CD4-positive, alpha-beta T cell (primary cell): Measurements from ENCODE around the gene PDZD4. TPM values are rescaled to one million over a fixed set of nuclear protein-coding genes. Genes with fewer than 3 reads are reported as not detected.

ENCODE experiments used
- ATAC-seq: fragments of 200-7000 bp; cut with Tn5 transposase; one replicate; pipeline ENCODE4 v1.10.0; 2022; ENCODE audit warnings: mild to moderate bottlenecking; ENCODE audit not compliant: poor library complexity
- CTCF ChIA-PET: fragments of 350-600 bp; sonication (Branson Sonifier 250); formaldehyde crosslinking; loops from one replicate; lab custom pipeline; 2021; ENCODE audit warnings: antibody characterized with exemption, inconsistent platforms; lab: Charles Lee
- POLR2A ChIA-PET: fragments of 350-600 bp; sonication (Branson Sonifier 250); formaldehyde crosslinking; loops from one replicate; lab custom pipeline; 2021; ENCODE audit warnings: antibody characterized with exemption, inconsistent platforms; lab: Charles Lee
- DNase-seq, 14 experiments: peaks; one replicate each; pipeline ENCODE4 v3.0.0-alpha.2; 2013 to 2020; ENCODE audit warnings: mixed read lengths in 2 of 14
- H3K27ac ChIP-seq, 2 donors: one replicate each; pipeline versions ENCODE4 v1.5.1 to v1.7.0; 2013; ENCODE audit warnings: low read length in 2 of 2, low read depth in 1 of 2, mild to moderate bottlenecking in 1 of 2
- H3K27me3 ChIP-seq, 2 experiments: 1 replicate in 1 of 2; 2 replicates in 1 of 2; pipeline versions ENCODE4 v1.6.1 to v1.7.0; 2013; ENCODE audit warnings: low read length in 2 of 2, control low read depth in 1 of 2, mild to moderate bottlenecking in 1 of 2, moderate library complexity in 1 of 2; ENCODE audit not compliant: insufficient read depth in 2 of 2, control insufficient read depth in 1 of 2
- H3K36me3 ChIP-seq: one replicate; pipeline ENCODE4 v1.6.1; 2013; ENCODE audit warnings: low read length, control low read depth; ENCODE audit not compliant: insufficient read depth
- H3K4me1 ChIP-seq: one replicate; pipeline ENCODE4 v1.6.1; 2013; ENCODE audit warnings: low read length, control low read depth; ENCODE audit not compliant: insufficient read depth
- H3K4me3 ChIP-seq: one replicate; pipeline ENCODE4 v1.5.1; 2013; ENCODE audit warnings: mild to moderate bottlenecking, low read length, moderate library complexity
- H3K9me3 ChIP-seq, 2 experiments: 1 replicate in 1 of 2; 2 replicates in 1 of 2; pipeline versions ENCODE4 v1.6.1 to v1.7.0; 2013; ENCODE audit warnings: low read length in 2 of 2, mild to moderate bottlenecking in 2 of 2, control low read depth in 1 of 2, moderate library complexity in 1 of 2; ENCODE audit not compliant: control insufficient read depth in 1 of 2, insufficient read depth in 1 of 2
- H3K27ac Mint-ChIP-seq: one replicate; pipeline ENCODE4 v1.8.0; 2020; ENCODE audit warnings: mixed read lengths
- H3K27me3 Mint-ChIP-seq: one replicate; pipeline ENCODE4 v1.8.0; 2021; ENCODE audit warnings: mixed read lengths
- H3K36me3 Mint-ChIP-seq: one replicate; pipeline ENCODE4 v1.8.0; 2021; ENCODE audit warnings: low read depth, mixed read lengths
- H3K4me1 Mint-ChIP-seq: one replicate; pipeline ENCODE4 v1.8.0; 2021; ENCODE audit warnings: low read depth, mixed read lengths
- H3K4me3 Mint-ChIP-seq: one replicate; pipeline ENCODE4 v1.8.0; 2020; ENCODE audit warnings: mild to moderate bottlenecking, mixed read lengths
- H3K9me3 Mint-ChIP-seq: one replicate; pipeline ENCODE4 v1.8.0; 2020; ENCODE audit warnings: mixed read lengths
- CTCF ChIP-seq: fragments of 200-600 bp; IDR thresholded peaks from one replicate; pipeline ENCODE4 v1.8.0; 2022; ENCODE audit warnings: antibody characterized with exemption, mild to moderate bottlenecking
- intact Hi-C, 2 experiments: fragments of 100-400 bp; cut with DNase I in 1 of 2; cut with micrococcal nuclease in 1 of 2; formaldehyde crosslinking; loops; one replicate each; pipeline versions ENCODE4 v1.15.1 to v1.9.0; 2023 to 2025; cut with DNase I, micrococcal nuclease
- total RNA-seq, 174 experiments: library from RNA in 2 of 174; stranded (reverse) in 2 of 174; gene quantifications; one replicate each; pipeline ENCODE4 v1.2.3 and lab custom pipeline; 2021 to 2026

PDZD4 gene
- total RNA-seq, 2 experiments from 2014 or later = 24.8 to 26.8 TPM

GRCh38 chrX:153870791-153871360, 40.5 kb upstream of the PDZD4 start:
- Mint-ChIP-seq H3K4me1 (no peaks in the 10 kb centered on the region), H3K27ac (no peak overlapping the region), H3K9me3 (no peaks in the 10 kb centered on the region), H3K36me3 (no peaks in the 10 kb centered on the region), H3K27me3 (peaks cover 3% of the 10 kb centered on the region), H3K4me3 (no peak overlapping the region)
- no peak for ATAC-seq
- no peaks in the 10 kb centered on the region for H3K27me3 ChIP-seq
- ChIA-PET POLR2A (no interaction called here), CTCF (no interaction called here)
- no peak for TF ChIP-seq CTCF
- no peak overlapping the region for H3K4me3 ChIP-seq
- no peaks in the 10 kb centered on the region for H3K4me1 ChIP-seq
- H3K36me3 ChIP-seq = no peaks in the 10 kb centered on the region
- H3K27ac ChIP-seq = no peak overlapping the region
- DNase-seq = peak in 1 of 14 experiments; percentile 2
- no peaks in the 10 kb centered on the region for H3K9me3 ChIP-seq
- intact Hi-C loops = no loop called here

- Mint-ChIP-seq H3K36me3 (no peaks in the 10 kb centered on the region), H3K27ac (no peak overlapping the region), H3K9me3 (no peaks in the 10 kb centered on the region), H3K27me3 (peaks cover under 1% of the 10 kb centered on the region), H3K4me3 (no peak overlapping the region), H3K4me1 (no peaks in the 10 kb centered on the region)
- CTCF ChIA-PET = no interaction called here
- Histone ChIP-seq H3K4me3 (no peak overlapping the region), H3K27me3 (no peaks in the 10 kb centered on the region), H3K9me3 (no peaks in the 10 kb centered on the region), H3K4me1 (no peaks in the 10 kb centered on the region), H3K36me3 (no peaks in the 10 kb centered on the region), H3K27ac (no peak overlapping the region)
- ATAC-seq (no peak), DNase-seq (peak in 1 of 14 experiments; percentile 1)
- intact Hi-C loops = no loop called here
- POLR2A ChIA-PET = no interaction called here
- TF ChIP-seq CTCF = no peak
These were observed 39.9 kb upstream of the PDZD4 start for GRCh38 chrX:153870288-153870690.

- no peaks in the 10 kb centered on the region for H3K4me1 ChIP-seq
- H3K4me3 ChIP-seq = no peak overlapping the region
- H3K27ac ChIP-seq = no peak overlapping the region
- DNase-seq (no peak), ATAC-seq (no peak)
- no peaks in the 10 kb centered on the region for H3K9me3 ChIP-seq
- Mint-ChIP-seq H3K9me3 (no peaks in the 10 kb centered on the region), H3K36me3 (no peaks in the 10 kb centered on the region), H3K27ac (no peak overlapping the region), H3K27me3 (no peaks in the 10 kb centered on the region), H3K4me1 (no peaks in the 10 kb centered on the region), H3K4me3 (no peak overlapping the region)
- H3K36me3 ChIP-seq = no peaks in the 10 kb centered on the region
- CTCF ChIA-PET = no interaction called here
- H3K27me3 ChIP-seq = no peaks in the 10 kb centered on the region
- no peak for TF ChIP-seq CTCF
- POLR2A ChIA-PET = no interaction called here
- intact Hi-C loops = no loop called here
These were observed 39.3 kb upstream of the PDZD4 start for GRCh38 chrX:153869473-153870287.
